Osteocyte (in vitro differentiated cells): ENCODE measurements around the gene DUSP22. TPM values are rescaled to one million over a fixed set of nuclear protein-coding genes. Genes with fewer than 3 reads are reported as not detected.

ENCODE experiments used
- DNase-seq: peaks from one replicate; pipeline ENCODE4 v3.0.0; 2021; ENCODE audit warnings: mixed read lengths; ENCODE audit not compliant: unreplicated experiment; ENCODE audit errors: extremely low spot score
- H3K27ac Mint-ChIP-seq: one replicate; pipeline ENCODE4 v1.8.0; 2021; ENCODE audit warnings: mild to moderate bottlenecking, mixed read lengths; ENCODE audit not compliant: unreplicated experiment
- H3K27me3 Mint-ChIP-seq: one replicate; pipeline ENCODE4 v1.8.0; 2021; ENCODE audit warnings: mixed read lengths; ENCODE audit not compliant: unreplicated experiment
- H3K36me3 Mint-ChIP-seq: one replicate; pipeline ENCODE4 v1.8.0; 2021; ENCODE audit warnings: mixed read lengths; ENCODE audit not compliant: unreplicated experiment
- H3K4me1 Mint-ChIP-seq: one replicate; pipeline ENCODE4 v1.8.0; 2021; ENCODE audit warnings: mixed read lengths; ENCODE audit not compliant: unreplicated experiment
- H3K4me3 Mint-ChIP-seq: one replicate; pipeline ENCODE4 v1.8.0; 2021; ENCODE audit warnings: mild to moderate bottlenecking, moderate library complexity, mixed read lengths; ENCODE audit not compliant: unreplicated experiment
- H3K9me3 Mint-ChIP-seq: one replicate; pipeline ENCODE4 v1.8.0; 2021; ENCODE audit warnings: mixed read lengths; ENCODE audit not compliant: unreplicated experiment
- CTCF ChIP-seq: fragments of 200-600 bp; sonication (generic); IDR thresholded peaks from 2 replicates; pipeline ENCODE4 v1.5.0; 2021; ENCODE audit warnings: antibody characterized with exemption, mild to moderate bottlenecking, moderate library complexity
- total RNA-seq: library from RNA; stranded (reverse); gene quantifications from 2 replicates; pipeline ENCODE4 v1.2.1, GENCODE V29; 2021

DUSP22 gene
- total RNA-seq, 1 donor from 2014 or later: 27.4 TPM

- Mint-ChIP-seq H3K36me3 (peaks cover 2% of the 10 kb centered on the region), H3K4me1 (no peaks in the 10 kb centered on the region), H3K9me3 (no peaks in the 10 kb centered on the region), H3K27me3 (no peaks in the 10 kb centered on the region), H3K4me3 (no peak overlapping the region), H3K27ac (no peak overlapping the region)
- no peak for DNase-seq
- no peak for TF ChIP-seq CTCF
These were observed 11.8 kb downstream of the DUSP22 start for GRCh38 chr6:303948-304558.

GRCh38 chr6:304833-305370, 12.6 kb downstream of the DUSP22 start:
- H3K9me3 Mint-ChIP-seq: no peaks in the 10 kb centered on the region
- DNase-seq: no peak
- no peak overlapping the region for H3K27ac Mint-ChIP-seq
- no peak overlapping the region for H3K4me3 Mint-ChIP-seq
- H3K4me1 Mint-ChIP-seq: no peaks in the 10 kb centered on the region
- peaks cover 2% of the 10 kb centered on the region for H3K36me3 Mint-ChIP-seq
- H3K27me3 Mint-ChIP-seq: no peaks in the 10 kb centered on the region
- no peak for TF ChIP-seq CTCF

GRCh38 chr6:305371-306206, 13.3 kb downstream of the DUSP22 start:
- DNase-seq: no peak
- Mint-ChIP-seq H3K4me1 (no peaks in the 10 kb centered on the region), H3K36me3 (peaks cover 2% of the 10 kb centered on the region), H3K4me3 (no peak overlapping the region), H3K9me3 (no peaks in the 10 kb centered on the region), H3K27ac (no peak overlapping the region), H3K27me3 (no peaks in the 10 kb centered on the region)
- TF ChIP-seq CTCF: no peak

GRCh38 chr6:306641-307061, 14.4 kb downstream of the DUSP22 start:
- peaks cover 6% of the 10 kb centered on the region for H3K9me3 Mint-ChIP-seq
- no peak for DNase-seq
- H3K36me3 Mint-ChIP-seq: peaks cover 2% of the 10 kb centered on the region
- H3K27me3 Mint-ChIP-seq: no peaks in the 10 kb centered on the region
- no peak for TF ChIP-seq CTCF
- H3K4me1 Mint-ChIP-seq: no peaks in the 10 kb centered on the region
- no peak overlapping the region for H3K4me3 Mint-ChIP-seq
- H3K27ac Mint-ChIP-seq: no peak overlapping the region
